PFSK-1 (cell line): ENCODE measurements around the gene MT1M.

Experiments used
- POLR2AphosphoS5 ChIP-seq: IDR thresholded peaks from 2 replicates; pipeline ENCODE4 v1.6.1; 2012; ENCODE audit warnings: low read depth, mild to moderate bottlenecking, control low read depth, low read length, moderate library complexity
- REST ChIP-seq, 2 experiments: IDR thresholded peaks; 2 replicates each; pipeline versions ENCODE4 v1.6.1 to v1.8.0; 2011 to 2012; ENCODE audit warnings: low read depth in 2 of 2, low read length in 2 of 2, control low read depth in 1 of 2, inconsistent platforms in 1 of 2, mild to moderate bottlenecking in 1 of 2, moderate library complexity in 1 of 2; ENCODE audit not compliant: insufficient read depth in 1 of 2

GRCh38 chr16:56583351-56584168 lies 48.9 kb upstream of the MT1M start:
- TF ChIP-seq POLR2AphosphoS5: no peak
- no peak for TF ChIP-seq REST (IDR thresholded peaks at IDR 0.05; ENCODE audit: insufficient read depth in 1 of 2, low read depth in 2 of 2, low read length in 2 of 2)
